Activated CD8-positive, alpha-beta memory T cell treated with anti-CD3 and anti-CD28 coated beads for 36 hours (primary cell): Measurements from ENCODE around the gene APOO. TPM values are rescaled to one million over a fixed set of nuclear protein-coding genes. Genes with fewer than 3 reads are reported as not detected.

Source experiments
- total RNA-seq, 2 experiments: library from RNA; stranded (reverse); gene quantifications; one replicate each; pipeline ENCODE4 v1.2.3, GENCODE V29; 2021

APOO gene
- total RNA-seq, 2 experiments from 2014 or later = 40.0 to 40.4 TPM

Other genes starting within 250 kb of the APOO start
- gene PRDX4, start 240.4 kb downstream of the APOO start, total RNA-seq = 10 to 100 TPM; 63.4 to 65.5 TPM
- 10 to 100 TPM; 37.2 to 37.5 TPM for gene ACOT9, start 164.7 kb downstream of the APOO start, total RNA-seq
- gene SAT1, start 124.8 kb downstream of the APOO start, total RNA-seq = 10 to 100 TPM; 35.9 to 37.1 TPM
- gene CXorf58, start 68 bp upstream of the APOO start, total RNA-seq = not detected
- gene KLHL15, start 119.2 kb upstream of the APOO start, total RNA-seq = 1 to 10 TPM; 8.4 to 8.9 TPM
- gene EIF2S3, start 147.0 kb upstream of the APOO start, total RNA-seq = 100 to 1,000 TPM; 321 to 323 TPM
- 10 to 100 TPM; 30.9 to 32.1 TPM for gene ZFX, start 241.8 kb upstream of the APOO start, total RNA-seq